ENCODE measurements around the gene KRT7. TPM values are rescaled to one million over a fixed set of nuclear protein-coding genes. Genes with fewer than 3 reads are reported as not detected.
"Not testable (repeated sequence)": the region's sequence is repeated elsewhere in the genome, so short reads cannot be mapped to it uniquely, and the experiment has no call there.

KRT7 gene
- total RNA-seq, 1 experiment from 2014 or later, result 13.9 TPM

DNA sequence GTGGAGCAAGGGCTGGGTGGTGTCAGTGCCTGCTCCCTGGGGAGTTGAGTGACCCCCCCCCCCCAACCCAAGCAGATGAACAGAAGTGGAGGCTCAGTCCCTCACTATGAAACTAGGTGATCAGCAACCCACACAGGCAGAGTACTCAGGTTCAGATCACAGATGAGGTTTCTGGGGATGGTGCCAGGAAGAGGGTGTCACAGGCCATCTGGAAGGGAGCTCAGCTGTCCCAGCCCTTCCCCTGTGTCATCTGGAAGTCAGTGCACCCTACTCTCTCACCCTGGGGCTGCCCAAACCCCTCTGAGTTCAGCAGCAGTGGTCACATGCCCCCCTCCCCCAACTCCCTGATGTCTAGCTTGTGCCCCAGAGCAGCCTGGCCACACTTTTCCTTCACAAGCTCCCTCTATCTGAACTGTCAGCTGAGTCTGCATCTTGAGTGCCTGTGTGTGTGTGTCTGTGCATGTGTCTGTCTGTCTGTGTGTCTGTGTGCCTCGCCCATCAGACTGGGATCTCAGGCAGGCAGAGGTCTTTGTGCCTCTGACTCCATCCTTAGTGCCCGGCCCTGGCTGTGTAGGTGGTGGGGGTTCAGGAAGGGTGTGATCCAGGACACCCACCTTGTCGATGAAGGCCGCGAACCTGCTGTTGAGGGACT is 57.6 kb downstream of the KRT7 start:
- H3K4me1 ChIP-seq; H3K27ac Mint-ChIP-seq (ENCODE audit: unreplicated experiment); H3K9me3 Mint-ChIP-seq (ENCODE audit: unreplicated experiment); H3K4me3 Mint-ChIP-seq (ENCODE audit: unreplicated experiment); H3K4me1 Mint-ChIP-seq (ENCODE audit: low read depth, unreplicated experiment); DNase-seq; H3K9me3 ChIP-seq; POLR2A ChIA-PET; H3K4me3 ChIP-seq (ENCODE audit: low read depth, low read length); H3K27me3 Mint-ChIP-seq (ENCODE audit: insufficient read depth, unreplicated experiment); H3K27me3 ChIP-seq (replicated peaks; ENCODE audit: control insufficient read depth, insufficient read depth, low read length); H3K36me3 ChIP-seq (ENCODE audit: control insufficient read depth, insufficient read depth, low read length); intact Hi-C loops (cut with micrococcal nuclease; ENCODE audit: unreplicated experiment); BruUV-seq (replicated peaks); H3K36me3 Mint-ChIP-seq (ENCODE audit: insufficient read depth, unreplicated experiment); CTCF ChIA-PET: not testable (repeated sequence)

GRCh38 chr12:52291267-52291935 is 58.4 kb downstream of the KRT7 start, which contains the start of gene KRT81:
Gene KRT81, minus strand, starts transcription at chr12:52291534. Its CDS starts 69 bp downstream, at chr12:52291465.
- no peak within 1 kb of the TSS for H3K4me3 ChIP-seq (ENCODE audit: low read depth, low read length)
- H3K27me3 ChIP-seq (replicated peaks; ENCODE audit: control insufficient read depth, insufficient read depth, low read length), result no peaks in the 10 kb centered on the region
- ChIA-PET CTCF (no interaction called here), POLR2A (no interaction called here)
- TF ChIP-seq, protein P1, sequence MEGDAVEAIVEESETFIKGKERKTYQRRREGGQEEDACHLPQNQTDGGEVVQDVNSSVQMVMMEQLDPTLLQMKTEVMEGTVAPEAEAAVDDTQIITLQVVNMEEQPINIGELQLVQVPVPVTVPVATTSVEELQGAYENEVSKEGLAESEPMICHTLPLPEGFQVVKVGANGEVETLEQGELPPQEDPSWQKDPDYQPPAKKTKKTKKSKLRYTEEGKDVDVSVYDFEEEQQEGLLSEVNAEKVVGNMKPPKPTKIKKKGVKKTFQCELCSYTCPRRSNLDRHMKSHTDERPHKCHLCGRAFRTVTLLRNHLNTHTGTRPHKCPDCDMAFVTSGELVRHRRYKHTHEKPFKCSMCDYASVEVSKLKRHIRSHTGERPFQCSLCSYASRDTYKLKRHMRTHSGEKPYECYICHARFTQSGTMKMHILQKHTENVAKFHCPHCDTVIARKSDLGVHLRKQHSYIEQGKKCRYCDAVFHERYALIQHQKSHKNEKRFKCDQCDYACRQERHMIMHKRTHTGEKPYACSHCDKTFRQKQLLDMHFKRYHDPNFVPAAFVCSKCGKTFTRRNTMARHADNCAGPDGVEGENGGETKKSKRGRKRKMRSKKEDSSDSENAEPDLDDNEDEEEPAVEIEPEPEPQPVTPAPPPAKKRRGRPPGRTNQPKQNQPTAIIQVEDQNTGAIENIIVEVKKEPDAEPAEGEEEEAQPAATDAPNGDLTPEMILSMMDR (IDR thresholded peaks at IDR 0.05; ENCODE audit: insufficient read depth in 1 of 2, low read depth in 1 of 2, low read length in 1 of 2, severe bottlenecking in 1 of 2, unreplicated experiment in 1 of 2), result no peak
- H3K27me3 Mint-ChIP-seq (ENCODE audit: insufficient read depth, unreplicated experiment), result peaks cover 10% of the 10 kb centered on the region
- H3K36me3 ChIP-seq (ENCODE audit: control insufficient read depth, insufficient read depth, low read length), result no peaks in the 10 kb centered on the region
- DNase-seq, result no peak
- BruUV-seq (replicated peaks), result no TSS peak
- H3K4me3 Mint-ChIP-seq (ENCODE audit: unreplicated experiment), result no peak within 1 kb of the TSS
- intact Hi-C loops (cut with micrococcal nuclease; ENCODE audit: unreplicated experiment), result no loop called here
- H3K4me1 ChIP-seq, result no peaks in the 10 kb centered on the region
- H3K9me3 ChIP-seq, result no peaks in the 10 kb centered on the region
- no peaks in the 10 kb centered on the region for H3K36me3 Mint-ChIP-seq (ENCODE audit: insufficient read depth, unreplicated experiment)
- no peaks in the 10 kb centered on the region for H3K9me3 Mint-ChIP-seq (ENCODE audit: unreplicated experiment)
- no peak within 1 kb of the TSS for H3K27ac Mint-ChIP-seq (ENCODE audit: unreplicated experiment)
- no peaks in the 10 kb centered on the region for H3K4me1 Mint-ChIP-seq (ENCODE audit: low read depth, unreplicated experiment)

GRCh38 chr12:52293926-52294325 is 60.9 kb downstream of the KRT7 start:
- intact Hi-C loops (cut with micrococcal nuclease; ENCODE audit: unreplicated experiment), result no loop called here
- H3K4me3 ChIP-seq (ENCODE audit: low read depth, low read length), result no peak overlapping the region
- Mint-ChIP-seq H3K27me3 (ENCODE audit: insufficient read depth, unreplicated experiment) (peaks cover 13% of the 10 kb centered on the region), H3K27ac (ENCODE audit: unreplicated experiment) (no peak overlapping the region), H3K4me1 (ENCODE audit: low read depth, unreplicated experiment) (no peaks in the 10 kb centered on the region), H3K4me3 (ENCODE audit: unreplicated experiment) (no peak overlapping the region), H3K9me3 (ENCODE audit: unreplicated experiment) (no peaks in the 10 kb centered on the region), H3K36me3 (ENCODE audit: insufficient read depth, unreplicated experiment) (no peaks in the 10 kb centered on the region)
- ChIA-PET CTCF (interaction anchor here (0.7 kb wide), 1 partner anchor 50 kb away, joined by 3 read pairs; no protein-coding TSS in a partner anchor), POLR2A (no interaction called here)
- H3K36me3 ChIP-seq (ENCODE audit: control insufficient read depth, insufficient read depth, low read length), result no peaks in the 10 kb centered on the region
- no TSS peak for BruUV-seq (replicated peaks)
- TF ChIP-seq, protein P1 (IDR thresholded peaks at IDR 0.05; ENCODE audit: insufficient read depth in 1 of 2, low read depth in 1 of 2, low read length in 1 of 2, severe bottlenecking in 1 of 2, unreplicated experiment in 1 of 2), result no peak
- no peaks in the 10 kb centered on the region for H3K27me3 ChIP-seq (replicated peaks; ENCODE audit: control insufficient read depth, insufficient read depth, low read length)
- no peaks in the 10 kb centered on the region for H3K4me1 ChIP-seq
- no peak for DNase-seq
- H3K9me3 ChIP-seq, result no peaks in the 10 kb centered on the region
